ENCODE data around the gene NCK2.

- no peak for TF ChIP-seq POLR2A (IDR thresholded peaks at IDR 0.05)
- no peak for TF ChIP-seq CTCF (IDR thresholded peaks at IDR 0.05)
Measured at GRCh38 chr2:105777031-105777482, 32.3 kb downstream of the NCK2 start.

Data from prostate gland (tissue), 2 donors.